Panc1 (cell line): ENCODE data around the gene SHISA7. TPM values are rescaled to one million over a fixed set of nuclear protein-coding genes. Genes with fewer than 3 reads are reported as not detected.
"Not testable (repeated sequence)": the region's sequence is repeated elsewhere in the genome, so short reads cannot be mapped to it uniquely, and the experiment has no call there.

ENCODE experiments used
- ATAC-seq: fragments of 200-7000 bp; cut with Tn5 transposase; 2 replicates; pipeline ENCODE4 v1.9.1; 2020; ENCODE audit warnings: mild to moderate bottlenecking, moderate library complexity
- BruUV-seq: library from RNA; stranded (reverse); fragments of 400-500 nt; replicated peaks from 2 replicates; lab custom pipeline; 2021; lab: Mats Ljungman, UMichigan
- CTCF ChIA-PET: fragments of 300-600 bp; sonication (Branson Sonifier 250); formaldehyde crosslinking; loops from one replicate; lab custom pipeline; 2022; ENCODE audit warnings: antibody characterized with exemption; lab: Charles Lee
- POLR2A ChIA-PET: fragments of 300-600 bp; sonication (Branson Sonifier 250); formaldehyde crosslinking; loops from one replicate; lab custom pipeline; 2022; ENCODE audit warnings: antibody characterized with exemption; lab: Charles Lee
- DNase-seq: peaks from one replicate; pipeline ENCODE4 v3.0.0-alpha.2; 2010; ENCODE audit warnings: low read depth, low spot score
- H3K27ac ChIP-seq: 2 replicates; pipeline ENCODE4 v1.5.1; 2011; ENCODE audit warnings: mild to moderate bottlenecking, low read length, inconsistent platforms
- H3K27me3 ChIP-seq: fragments of 200-500 bp; sonication (Bioruptor generic); 2 replicates; pipeline ENCODE4 v1.6.0; 2014; ENCODE audit warnings: low read length, inconsistent platforms; ENCODE audit not compliant: control insufficient read depth, insufficient read depth
- H3K36me3 ChIP-seq: fragments of 200-500 bp; sonication (Bioruptor generic); 2 replicates; pipeline ENCODE4 v1.5.1; 2014; ENCODE audit warnings: inconsistent platforms, mild to moderate bottlenecking, low read length, moderate library complexity; ENCODE audit not compliant: control insufficient read depth, insufficient read depth
- H3K4me1 ChIP-seq: 2 replicates; pipeline ENCODE4 v1.5.1; 2011; ENCODE audit warnings: inconsistent platforms, mild to moderate bottlenecking, low read length, moderate library complexity; ENCODE audit not compliant: control insufficient read depth, insufficient read depth
- H3K4me3 ChIP-seq, 2 experiments: 2 replicates each; pipeline ENCODE4 v1.5.1; 2011 to 2012; ENCODE audit warnings: low read depth in 2 of 2, low read length in 2 of 2, mild to moderate bottlenecking in 2 of 2, inconsistent platforms in 1 of 2, moderate library complexity in 1 of 2
- H3K9me3 ChIP-seq: fragments of 200-500 bp; sonication (Bioruptor generic); 2 replicates; pipeline ENCODE4 v1.5.1; 2014; ENCODE audit warnings: low read depth, mild to moderate bottlenecking, inconsistent platforms, low read length, moderate library complexity; ENCODE audit not compliant: control insufficient read depth, insufficient read depth
- CTCF ChIP-seq: fragments of 450-650 bp; IDR thresholded peaks from 2 replicates; pipeline ENCODE4 v1.5.1; 2017; ENCODE audit warnings: mild to moderate bottlenecking
- POLR2AphosphoS5 ChIP-seq: IDR thresholded peaks from 2 replicates; pipeline ENCODE4 v1.6.1; 2012; ENCODE audit warnings: mild to moderate bottlenecking, low read depth, low read length, moderate library complexity
- REST ChIP-seq, 2 experiments: IDR thresholded peaks; 2 replicates each; pipeline ENCODE4 v1.6.1; 2011 to 2012; ENCODE audit warnings: low read depth in 2 of 2, control low read depth in 1 of 2, low read length in 1 of 2, mild to moderate bottlenecking in 1 of 2, moderate library complexity in 1 of 2; ENCODE audit not compliant: insufficient read depth in 1 of 2
- SIN3A ChIP-seq: IDR thresholded peaks from 2 replicates; pipeline ENCODE4 v1.6.1; 2012; ENCODE audit warnings: low read depth, mild to moderate bottlenecking, low read length, moderate library complexity, borderline replicate concordance; ENCODE audit not compliant: insufficient read depth
- TCF7L2 ChIP-seq: IDR thresholded peaks from 2 replicates; pipeline ENCODE4 v1.6.1; 2011; ENCODE audit warnings: mild to moderate bottlenecking, low read depth, low read length, inconsistent platforms
- in situ Hi-C: cut with HindIII; loops from 2 replicates; pipeline ENCODE4 v1.10.0; 2016; ENCODE audit warnings: low sequenced_read_pairs, low pct_unique_long_range_greater_than_20kb
- intact Hi-C: fragments of 100-400 bp; cut with micrococcal nuclease; formaldehyde crosslinking; loops from one replicate; pipeline ENCODE4 v1.10.0; 2022; ENCODE audit not compliant: unreplicated experiment
- total RNA-seq: library from RNA; stranded (reverse); gene quantifications from one replicate; pipeline ENCODE4 v1.2.1, GENCODE V29; 2021; ENCODE audit not compliant: unreplicated experiment

Gene SHISA7
- total RNA-seq, 1 experiment from 2014 or later, result 0.03 TPM

DNA sequence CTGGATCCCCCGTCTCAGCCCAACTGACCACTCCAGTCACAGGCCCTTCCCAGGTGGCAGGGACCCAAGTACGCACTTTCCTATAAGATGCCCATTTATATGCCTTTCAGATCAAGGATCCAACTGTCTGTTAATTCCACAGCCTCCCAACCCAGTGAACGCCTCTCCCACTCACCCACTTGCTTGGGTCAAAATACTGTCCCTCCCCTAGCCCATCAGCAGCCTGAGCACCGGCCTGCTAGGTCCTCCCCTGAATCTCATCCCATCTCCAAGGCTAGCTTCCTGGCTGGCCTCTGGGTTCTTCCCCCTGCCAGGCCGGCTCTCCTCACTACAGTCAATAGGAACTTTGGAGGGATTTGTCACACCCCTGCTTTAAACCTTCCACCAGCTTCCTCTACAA, 37.5 kb downstream of the SHISA7 start:
- DNase-seq, result no peak
- no peak for ATAC-seq
- in situ Hi-C loops, result no loop called here
- intact Hi-C loops, result no loop called here
- no TSS peak for BruUV-seq
- no peak for TF ChIP-seq POLR2AphosphoS5
- TF ChIP-seq SIN3A, result no peak
- TF ChIP-seq TCF7L2, result no peak
- no peak for TF ChIP-seq REST (IDR thresholded peaks at IDR 0.05; ENCODE audit: insufficient read depth in 1 of 2, low read depth in 2 of 2, low read length in 1 of 2)
- TF ChIP-seq CTCF, result no peak
- Histone ChIP-seq H3K27ac (peak overlapping the region; percentile 100), H3K36me3 (peaks cover 32% of the 10 kb centered on the region), H3K4me1 (peaks cover 35% of the 10 kb centered on the region), H3K9me3 (peaks cover 6% of the 10 kb centered on the region; the same call in 1 of the 2 replicates), H3K4me3 (peak overlapping the region; percentile 85 to 88), H3K27me3 (no peaks in the 10 kb centered on the region)
- ChIA-PET CTCF (no interaction called here), POLR2A (interaction anchor here (0.7 kb wide), 1 partner anchor 842 kb away, joined by 3 read pairs; no protein-coding TSS in a partner anchor)

- Histone ChIP-seq H3K27me3 (no peaks in the 10 kb centered on the region), H3K36me3 (peaks cover 32% of the 10 kb centered on the region), H3K4me3 (no peak overlapping the region), H3K27ac (peak overlapping the region; percentile 8; the same call in 1 of the 2 replicates), H3K9me3 (no peaks in the 10 kb centered on the region), H3K4me1 (peaks cover 30% of the 10 kb centered on the region)
- CTCF ChIA-PET, result interaction anchor here (0.5 kb wide), 1 partner anchor 258 kb away, joined by 5 read pairs; no protein-coding TSS in a partner anchor
- TF ChIP-seq REST (IDR thresholded peaks at IDR 0.05; ENCODE audit: insufficient read depth in 1 of 2, low read depth in 2 of 2, low read length in 1 of 2) (no peak), CTCF (no peak), SIN3A (no peak), TCF7L2 (no peak), POLR2AphosphoS5 (no peak)
- no peak for ATAC-seq
- POLR2A ChIA-PET, result no interaction called here
- BruUV-seq, result no TSS peak
- in situ Hi-C loops, result no loop called here
- intact Hi-C loops, result no loop called here
- DNase-seq, result no peak
These were observed 40.6 kb downstream of the SHISA7 start for GRCh38 chr19:55402509-55402908.

DNA sequence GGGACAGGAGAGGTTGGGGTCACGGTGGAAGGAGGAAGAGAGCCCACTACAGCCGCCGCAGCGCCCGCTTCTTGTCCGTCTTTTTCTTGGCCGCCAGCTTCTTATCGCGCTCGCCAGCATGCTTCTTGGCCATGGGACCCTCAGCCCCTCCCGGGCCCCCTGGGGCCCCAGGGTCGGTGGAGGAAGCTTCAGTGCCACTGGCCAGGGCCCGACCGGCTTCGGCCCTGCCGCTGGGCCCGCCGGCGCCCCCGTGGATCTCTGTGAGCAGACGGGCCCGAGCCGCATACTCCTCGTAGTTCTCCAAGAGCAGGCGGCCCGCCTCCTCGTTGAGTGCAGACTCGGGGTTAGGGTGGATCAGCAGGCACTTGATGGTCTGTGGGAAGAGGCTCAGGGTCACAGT, 41.7 kb downstream of the SHISA7 start:
- ATAC-seq, BruUV-seq, H3K9me3 ChIP-seq, CTCF ChIA-PET, H3K27ac ChIP-seq, DNase-seq, H3K4me3 ChIP-seq, in situ Hi-C loops, POLR2A ChIA-PET, intact Hi-C loops, H3K27me3 ChIP-seq: not testable (repeated sequence)
- H3K4me1 ChIP-seq, result peaks cover 28% of the 10 kb centered on the region
- H3K36me3 ChIP-seq, result peaks cover 25% of the 10 kb centered on the region
